Measurements from ENCODE around the gene NEXN.

- TF ChIP-seq POLR2AphosphoS5 (IDR thresholded peaks at IDR 0.05) (no peak), CTCF (IDR thresholded peaks at IDR 0.05) (no peak)
Observed at GRCh38 chr1:77845951-77846350, 42.5 kb upstream of the NEXN start.

Measured in prostate gland (tissue), 2 donors.